K562 (cell line): Measurements from ENCODE around the gene TCF19. TPM values are rescaled to one million over a fixed set of nuclear protein-coding genes. Genes with fewer than 3 reads are reported as not detected.

Experiments used
- CTBP1 ChIP-seq: fragments of 450-650 bp; IDR thresholded peaks from 2 replicates; pipeline ENCODE4 v1.6.1; 2016; ENCODE audit warnings: borderline replicate concordance
- E2F4 ChIP-seq: sonication (generic); formaldehyde crosslinking; IDR thresholded peaks from 2 replicates; pipeline ENCODE4 v1.8.0; 2022; ENCODE audit warnings: mild to moderate bottlenecking, low read depth, missing genetic modification reagents
- ELF1 ChIP-seq: fragments of 200-800 bp; sonication (Bioruptor generic); IDR thresholded peaks from 2 replicates; pipeline ENCODE4 v1.6.1; 2016; ENCODE audit warnings: missing genetic modification characterization, missing compliant biosample characterization
- KDM5B ChIP-seq: fragments of 200-600 bp; sonication (generic); IDR thresholded peaks from 2 replicates; pipeline ENCODE4 v1.6.1; 2012; ENCODE audit warnings: low read depth, mild to moderate bottlenecking, moderate library complexity, low read length, control low read depth, inconsistent platforms; ENCODE audit not compliant: insufficient replicate concordance
- RAD21 ChIP-seq, 2 experiments: fragments of 250-450 bp in 1 of 2; fragments of 450-650 bp in 1 of 2; sonication (Bioruptor Pico) in 1 of 2; formaldehyde crosslinking in 1 of 2; IDR thresholded peaks in 1 of 2; conservative IDR thresholded peaks in 1 of 2; 2 replicates each; pipeline versions ENCODE4 v1.4.0 to v1.8.0; 2020 to 2022; ENCODE audit warnings: mild to moderate bottlenecking in 2 of 2, moderate library complexity in 1 of 2
- RBFOX2 ChIP-seq: fragments of 200-400 bp; formaldehyde crosslinking; IDR thresholded peaks from 2 replicates; pipeline ENCODE4 v1.6.1; 2017; ENCODE audit warnings: low read depth, mild to moderate bottlenecking, low read length, moderate library complexity
- RBM17 ChIP-seq: fragments of 200-400 bp; formaldehyde crosslinking; IDR thresholded peaks from 2 replicates; pipeline ENCODE4 v1.6.1; 2017; ENCODE audit warnings: low read depth, mild to moderate bottlenecking, low read length, borderline replicate concordance
- SP1 ChIP-seq: sonication (generic); formaldehyde crosslinking; IDR thresholded peaks from 2 replicates; pipeline ENCODE4 v1.8.1; 2022; ENCODE audit warnings: mild to moderate bottlenecking, missing genetic modification reagents
- SUPT5H ChIP-seq: fragments of 450-650 bp; IDR thresholded peaks from 2 replicates; pipeline ENCODE4 v1.6.1; 2016
- TEAD1 ChIP-seq, 2 experiments: fragments of 450-650 bp in 1 of 2; sonication (generic) in 1 of 2; formaldehyde crosslinking; IDR thresholded peaks; 2 replicates each; pipeline versions ENCODE4 v1.4.0 to v1.8.0; 2020 to 2022; ENCODE audit warnings: mild to moderate bottlenecking in 2 of 2, missing genetic modification reagents in 1 of 2
- TEAD2 ChIP-seq: fragments of 450-650 bp; IDR thresholded peaks from 2 replicates; pipeline ENCODE4 v1.6.1; 2016; ENCODE audit warnings: missing genetic modification characterization, control low read depth, missing compliant biosample characterization
- ZNF12 ChIP-seq: sonication (generic); formaldehyde crosslinking; IDR thresholded peaks from 2 replicates; pipeline ENCODE4 v1.4.0; 2020; ENCODE audit warnings: mild to moderate bottlenecking, missing genetic modification reagents
- polyA plus RNA-seq, 8 experiments: library from polyadenylated mRNA; depleted of rRNA in 4 of 8; stranded (reverse) in 5 of 8; unstranded in 3 of 8; fragments of >200 nt; fragmentation: Nextera tagmentation in 2 of 8; fragmentation: Illumina TruSeq in 1 of 8; extraction: Ambion mirVana in 2 of 8; extraction: Trizol in 1 of 8; gene quantifications; 2 replicates each; pipeline versions ENCODE4 v1.2.1 to v1.2.3, GENCODE V29; 2011 to 2014; ENCODE audit warnings: inconsistent platforms in 1 of 8, missing spikeins in 1 of 8
- total RNA-seq, 7 experiments: library from RNA; depleted of rRNA in 6 of 7; stranded (reverse); fragments of >200 nt in 6 of 7; fragmentation: Illumina TruSeq in 2 of 7; extraction: Trizol in 2 of 7; gene quantifications; 2 replicates each; pipeline versions ENCODE4 v1.2.1 to v1.2.3, GENCODE V29; 2011 to 2021; ENCODE audit warnings: low replicate concordance in 1 of 7
- TF ChIP-seq, protein P1 (sequence below): fragments of 450-650 bp; formaldehyde crosslinking; IDR thresholded peaks from 2 replicates; pipeline ENCODE4 v1.4.0; 2022; ENCODE audit warnings: missing genetic modification characterization
- TF ChIP-seq, protein P2 (sequence below), 2 experiments: fragments of 450-650 bp in 1 of 2; sonication (generic) in 1 of 2; formaldehyde crosslinking in 1 of 2; IDR thresholded peaks; 2 replicates each; pipeline versions ENCODE4 v1.7.1 to v1.9.0; 2016 to 2022; ENCODE audit warnings: inconsistent platforms in 1 of 2, mild to moderate bottlenecking in 1 of 2, missing genetic modification reagents in 1 of 2

The TCF19 gene
- total and polyA plus RNA-seq, 9 of the 15 experiments (the other 6 are each of a cell fraction or from before 2014, with no cell fraction given) = 4.2 to 42.5 (median 25.7) TPM

DNA sequence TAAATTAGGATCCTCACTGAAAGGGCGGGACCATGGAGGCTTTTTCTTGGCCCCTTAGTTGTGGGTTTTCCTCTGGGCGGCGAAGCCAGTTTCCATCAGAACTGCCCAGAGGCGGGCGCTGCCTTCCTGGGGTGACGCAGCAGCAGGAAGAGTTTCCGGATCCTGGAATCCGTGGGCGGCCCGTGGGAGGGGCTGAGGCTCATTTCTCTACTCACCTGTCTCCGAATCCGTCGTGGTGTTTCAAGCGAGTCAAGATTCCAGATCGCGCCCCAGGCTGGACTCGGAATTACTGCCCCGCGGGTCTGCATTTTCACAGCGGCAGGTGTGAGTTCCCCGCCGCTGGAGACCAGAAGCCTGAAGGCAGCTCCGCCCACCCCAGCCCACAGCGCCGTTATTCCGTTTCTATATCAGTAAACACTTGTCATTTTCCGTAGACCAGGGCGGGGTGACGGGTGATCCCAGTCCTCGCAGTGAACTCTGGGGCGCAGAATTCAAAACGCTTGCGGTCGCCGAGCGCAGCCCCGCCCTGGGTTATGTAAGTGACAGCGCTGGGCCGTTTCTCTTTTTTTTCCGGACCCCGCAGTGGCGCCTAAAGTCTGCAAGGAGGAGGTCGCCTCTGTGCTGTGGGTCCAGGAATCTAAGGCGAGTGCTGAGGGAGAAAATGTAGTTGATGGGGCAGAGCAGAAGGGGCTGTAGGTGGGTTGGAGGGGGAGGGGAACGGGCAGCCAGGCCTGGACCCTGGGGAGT, 39.3 kb downstream of the TCF19 start (continued):
- TF ChIP-seq RBM17 (no peak), TEAD1 (CRISPR knock-in tag; IDR thresholded peaks at IDR 0.05) (peak in 1 of 2 experiments; percentile 13; a peak in 1 of 4 replicates), ZNF12 (CRISPR knock-in tag) (0 out of 2 replicates have a peak, but pooled peaks have one; percentile 7), ELF1 (tag) (peak; percentile 84), SP1 (CRISPR knock-in tag) (peak; percentile 70), KDM5B (peak; percentile 65), E2F4 (CRISPR knock-in tag) (peak; percentile 53; the same call in 1 of the 2 replicates), CTBP1 (peak; percentile 29), SUPT5H (peak; percentile 72), RAD21 (CRISPR knock-in tag; conservative IDR thresholded peaks at IDR 0.05 in 1 of 2, IDR thresholded peaks at IDR 0.05 in 1 of 2) (peak in 1 of 2 experiments; percentile 10; a peak in 1 of 4 replicates), TEAD2 (tag) (no peak), RBFOX2 (peak; percentile 92)
- TF ChIP-seq, protein P1, sequence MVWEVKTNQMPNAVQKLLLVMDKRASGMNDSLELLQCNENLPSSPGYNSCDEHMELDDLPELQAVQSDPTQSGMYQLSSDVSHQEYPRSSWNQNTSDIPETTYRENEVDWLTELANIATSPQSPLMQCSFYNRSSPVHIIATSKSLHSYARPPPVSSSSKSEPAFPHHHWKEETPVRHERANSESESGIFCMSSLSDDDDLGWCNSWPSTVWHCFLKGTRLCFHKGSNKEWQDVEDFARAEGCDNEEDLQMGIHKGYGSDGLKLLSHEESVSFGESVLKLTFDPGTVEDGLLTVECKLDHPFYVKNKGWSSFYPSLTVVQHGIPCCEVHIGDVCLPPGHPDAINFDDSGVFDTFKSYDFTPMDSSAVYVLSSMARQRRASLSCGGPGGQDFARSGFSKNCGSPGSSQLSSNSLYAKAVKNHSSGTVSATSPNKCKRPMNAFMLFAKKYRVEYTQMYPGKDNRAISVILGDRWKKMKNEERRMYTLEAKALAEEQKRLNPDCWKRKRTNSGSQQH (CRISPR knock-in tag) = peak; percentile 45; the same call in 1 of the 2 replicates
- TF ChIP-seq, protein P2, sequence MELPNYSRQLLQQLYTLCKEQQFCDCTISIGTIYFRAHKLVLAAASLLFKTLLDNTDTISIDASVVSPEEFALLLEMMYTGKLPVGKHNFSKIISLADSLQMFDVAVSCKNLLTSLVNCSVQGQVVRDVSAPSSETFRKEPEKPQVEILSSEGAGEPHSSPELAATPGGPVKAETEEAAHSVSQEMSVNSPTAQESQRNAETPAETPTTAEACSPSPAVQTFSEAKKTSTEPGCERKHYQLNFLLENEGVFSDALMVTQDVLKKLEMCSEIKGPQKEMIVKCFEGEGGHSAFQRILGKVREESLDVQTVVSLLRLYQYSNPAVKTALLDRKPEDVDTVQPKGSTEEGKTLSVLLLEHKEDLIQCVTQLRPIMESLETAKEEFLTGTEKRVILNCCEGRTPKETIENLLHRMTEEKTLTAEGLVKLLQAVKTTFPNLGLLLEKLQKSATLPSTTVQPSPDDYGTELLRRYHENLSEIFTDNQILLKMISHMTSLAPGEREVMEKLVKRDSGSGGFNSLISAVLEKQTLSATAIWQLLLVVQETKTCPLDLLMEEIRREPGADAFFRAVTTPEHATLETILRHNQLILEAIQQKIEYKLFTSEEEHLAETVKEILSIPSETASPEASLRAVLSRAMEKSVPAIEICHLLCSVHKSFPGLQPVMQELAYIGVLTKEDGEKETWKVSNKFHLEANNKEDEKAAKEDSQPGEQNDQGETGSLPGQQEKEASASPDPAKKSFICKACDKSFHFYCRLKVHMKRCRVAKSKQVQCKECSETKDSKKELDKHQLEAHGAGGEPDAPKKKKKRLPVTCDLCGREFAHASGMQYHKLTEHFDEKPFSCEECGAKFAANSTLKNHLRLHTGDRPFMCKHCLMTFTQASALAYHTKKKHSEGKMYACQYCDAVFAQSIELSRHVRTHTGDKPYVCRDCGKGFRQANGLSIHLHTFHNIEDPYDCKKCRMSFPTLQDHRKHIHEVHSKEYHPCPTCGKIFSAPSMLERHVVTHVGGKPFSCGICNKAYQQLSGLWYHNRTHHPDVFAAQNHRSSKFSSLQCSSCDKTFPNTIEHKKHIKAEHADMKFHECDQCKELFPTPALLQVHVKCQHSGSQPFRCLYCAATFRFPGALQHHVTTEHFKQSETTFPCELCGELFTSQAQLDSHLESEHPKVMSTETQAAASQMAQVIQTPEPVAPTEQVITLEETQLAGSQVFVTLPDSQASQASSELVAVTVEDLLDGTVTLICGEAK (IDR thresholded peaks at IDR 0.05) = peak; percentile 9; the same call in 1 of the 2 replicates
- TF ChIP-seq, protein P2 (CRISPR knock-in tag; IDR thresholded peaks at IDR 0.05) = no peak
